GM12891 (cell line): ENCODE measurements around the gene HLA-DPA1. TPM values are rescaled to one million over a fixed set of nuclear protein-coding genes. Genes with fewer than 3 reads are reported as not detected.

Experiments used
- DNase-seq: peaks from one replicate; pipeline ENCODE4 v3.0.0; 2011; ENCODE audit warnings: low spot score; ENCODE audit not compliant: insufficient read length
- FAIRE-seq: peaks from 2 replicates; lab custom pipeline; 2011; peaks lifted over from hg19 to GRCh38; lab: Jason Lieb, UNC
- PAX5 ChIP-seq: IDR thresholded peaks from 2 replicates; pipeline ENCODE4 v1.6.1; 2011; ENCODE audit warnings: low read length, moderate library complexity, mild to moderate bottlenecking; ENCODE audit not compliant: insufficient read depth, severe bottlenecking
- POLR2A ChIP-seq: IDR thresholded peaks from 2 replicates; pipeline ENCODE4 v1.6.1; 2011; ENCODE audit warnings: low read depth, low read length, control low read depth
- POLR2AphosphoS5 ChIP-seq: IDR thresholded peaks from 2 replicates; pipeline ENCODE4 v1.6.1; 2011; ENCODE audit warnings: low read depth, low read length, control low read depth
- POU2F2 ChIP-seq: IDR thresholded peaks from 2 replicates; pipeline ENCODE4 v1.6.1; 2011; ENCODE audit warnings: low read depth, mild to moderate bottlenecking, control low read depth, low read length, moderate library complexity
- SPI1 ChIP-seq: IDR thresholded peaks from 2 replicates; pipeline ENCODE4 v1.6.1; 2011; ENCODE audit warnings: low read depth, low read length, control low read depth
- TAF1 ChIP-seq: IDR thresholded peaks from 2 replicates; pipeline ENCODE4 v1.6.1; 2011; ENCODE audit warnings: low read depth, low read length, control low read depth
- polyA plus RNA-seq: library from polyadenylated mRNA; unstranded; fragments of >200 nt; gene quantifications from one replicate; pipeline ENCODE4 v1.2.1, GENCODE V29; 2012; ENCODE audit warnings: low read depth, missing spikeins, inconsistent platforms; ENCODE audit not compliant: missing spikeins

The HLA-DPA1 gene
- 1,963 TPM for polyA plus RNA-seq

- TF ChIP-seq POU2F2 (peak; percentile 91), SPI1 (peak; percentile 82), POLR2AphosphoS5 (peak; percentile 99), POLR2A (peak; percentile 100), TAF1 (peak; percentile 100), PAX5 (no peak)
- FAIRE-seq = peak; percentile 93
- DNase-seq = peak; percentile 42
These were observed at the start of gene HLA-DPA1 for GRCh38 chr6:33073431-33073871. Gene HLA-DPA1, minus strand, starts transcription at chr6:33073649.

- DNase-seq = no peak
- no peak for TF ChIP-seq TAF1
- no peak for TF ChIP-seq PAX5
- no peak for TF ChIP-seq POLR2A
- no peak for TF ChIP-seq POU2F2
- no peak for TF ChIP-seq POLR2AphosphoS5
- no peak for TF ChIP-seq SPI1
- FAIRE-seq = no peak
These were observed 49.7 kb upstream of the HLA-DPA1 start for GRCh38 chr6:33123181-33123580.

GRCh38 chr6:33120001-33120400 is 46.6 kb upstream of the HLA-DPA1 start:
- no peak for FAIRE-seq
- TF ChIP-seq SPI1 (no peak), TAF1 (no peak), PAX5 (no peak)
- DNase-seq = no peak

GRCh38 chr6:33118525-33119123 is 45.2 kb upstream of the HLA-DPA1 start:
- FAIRE-seq (peak; percentile 92), DNase-seq (no peak)
- no peak for TF ChIP-seq TAF1
- TF ChIP-seq PAX5 = no peak
- no peak for TF ChIP-seq POU2F2

GRCh38 chr6:33117811-33118277 is 44.4 kb upstream of the HLA-DPA1 start:
- TF ChIP-seq SPI1 = no peak
- TF ChIP-seq POLR2AphosphoS5 = no peak
- no peak for DNase-seq
- FAIRE-seq = peak; percentile 78

- TF ChIP-seq SPI1 (no peak), POLR2AphosphoS5 (no peak), TAF1 (no peak), POLR2A (no peak), PAX5 (no peak), POU2F2 (no peak)
- no peak for DNase-seq
- FAIRE-seq = peak; percentile 82
These were observed 43.6 kb upstream of the HLA-DPA1 start for GRCh38 chr6:33116841-33117711.

- no peak for FAIRE-seq
- TF ChIP-seq POU2F2 (no peak), SPI1 (no peak), TAF1 (no peak), POLR2A (no peak), POLR2AphosphoS5 (no peak), PAX5 (no peak)
- DNase-seq = no peak
These were observed 43.0 kb upstream of the HLA-DPA1 start for GRCh38 chr6:33116417-33116816.

- TF ChIP-seq POLR2A (no peak), POLR2AphosphoS5 (no peak), POU2F2 (no peak), SPI1 (peak; percentile 95), TAF1 (no peak)
- FAIRE-seq = peak; percentile 70
- no peak for DNase-seq
These were observed 41.0 kb upstream of the HLA-DPA1 start for GRCh38 chr6:33114406-33114805.

- peak; percentile 91 for FAIRE-seq
- DNase-seq = no peak
- peak; percentile 54; the same call in 1 of the 2 replicates for TF ChIP-seq POLR2A
- TF ChIP-seq POLR2AphosphoS5 = no peak; the same call in 1 of the 2 replicates
- TF ChIP-seq POU2F2 = no peak
- TF ChIP-seq TAF1 = peak; percentile 42; the same call in 1 of the 2 replicates
- TF ChIP-seq PAX5 = no peak
These were observed 40.3 kb upstream of the HLA-DPA1 start for GRCh38 chr6:33113755-33114154.

- 0 out of 2 replicates have a peak, but pooled peaks have one; percentile 27 for TF ChIP-seq POLR2A
- no peak for TF ChIP-seq TAF1
- no peak for TF ChIP-seq PAX5
- peak; percentile 90 for FAIRE-seq
- peak; percentile 33 for DNase-seq
These were observed 38.7 kb upstream of the HLA-DPA1 start for GRCh38 chr6:33112148-33112547.
